HL-60 (cell line): Measurements from ENCODE around the gene SSTR1.

Experiments used
- DNase-seq, 2 experiments: peaks; one replicate each; pipeline ENCODE4 v3.0.0-alpha.2; 2010 to 2020; ENCODE audit warnings: low read depth in 1 of 2, low spot score in 1 of 2
- H3K27ac ChIP-seq: fragments of 250-450 bp; sonication (Bioruptor Pico); replicated peaks from 2 replicates; pipeline ENCODE4 v1.5.1; 2020; ENCODE audit warnings: mild to moderate bottlenecking, moderate library complexity
- H3K27me3 ChIP-seq: fragments of 250-450 bp; sonication (Bioruptor Pico); 2 replicates; pipeline ENCODE4 v1.5.1; 2021; ENCODE audit warnings: mild to moderate bottlenecking, moderate library complexity; ENCODE audit not compliant: insufficient read depth, poor library complexity, severe bottlenecking
- H3K4me3 ChIP-seq: replicated peaks from 2 replicates; pipeline ENCODE4 v1.5.1; 2011; ENCODE audit warnings: mild to moderate bottlenecking, control low read depth, low read length; ENCODE audit not compliant: insufficient read depth
- GABPA ChIP-seq: IDR thresholded peaks from 2 replicates; pipeline ENCODE4 v1.6.1; 2012; ENCODE audit warnings: low read depth
- POLR2AphosphoS5 ChIP-seq: IDR thresholded peaks from 2 replicates; pipeline ENCODE4 v1.6.1; 2012; ENCODE audit warnings: low read depth
- SPI1 ChIP-seq: IDR thresholded peaks from 2 replicates; pipeline ENCODE4 v1.6.1; 2012; ENCODE audit warnings: low read depth, mild to moderate bottlenecking, borderline replicate concordance
- TF ChIP-seq, protein P1 (sequence below): IDR thresholded peaks from 2 replicates; pipeline ENCODE4 v1.6.1; 2012; ENCODE audit warnings: low read depth; ENCODE audit not compliant: insufficient replicate concordance
- TF ChIP-seq, protein P2 (sequence below): IDR thresholded peaks from one replicate; pipeline ENCODE4 v1.5.1; 2011; ENCODE audit warnings: low read length, control low read depth, inconsistent platforms; ENCODE audit not compliant: insufficient read depth

Gene SSTR1

DNA sequence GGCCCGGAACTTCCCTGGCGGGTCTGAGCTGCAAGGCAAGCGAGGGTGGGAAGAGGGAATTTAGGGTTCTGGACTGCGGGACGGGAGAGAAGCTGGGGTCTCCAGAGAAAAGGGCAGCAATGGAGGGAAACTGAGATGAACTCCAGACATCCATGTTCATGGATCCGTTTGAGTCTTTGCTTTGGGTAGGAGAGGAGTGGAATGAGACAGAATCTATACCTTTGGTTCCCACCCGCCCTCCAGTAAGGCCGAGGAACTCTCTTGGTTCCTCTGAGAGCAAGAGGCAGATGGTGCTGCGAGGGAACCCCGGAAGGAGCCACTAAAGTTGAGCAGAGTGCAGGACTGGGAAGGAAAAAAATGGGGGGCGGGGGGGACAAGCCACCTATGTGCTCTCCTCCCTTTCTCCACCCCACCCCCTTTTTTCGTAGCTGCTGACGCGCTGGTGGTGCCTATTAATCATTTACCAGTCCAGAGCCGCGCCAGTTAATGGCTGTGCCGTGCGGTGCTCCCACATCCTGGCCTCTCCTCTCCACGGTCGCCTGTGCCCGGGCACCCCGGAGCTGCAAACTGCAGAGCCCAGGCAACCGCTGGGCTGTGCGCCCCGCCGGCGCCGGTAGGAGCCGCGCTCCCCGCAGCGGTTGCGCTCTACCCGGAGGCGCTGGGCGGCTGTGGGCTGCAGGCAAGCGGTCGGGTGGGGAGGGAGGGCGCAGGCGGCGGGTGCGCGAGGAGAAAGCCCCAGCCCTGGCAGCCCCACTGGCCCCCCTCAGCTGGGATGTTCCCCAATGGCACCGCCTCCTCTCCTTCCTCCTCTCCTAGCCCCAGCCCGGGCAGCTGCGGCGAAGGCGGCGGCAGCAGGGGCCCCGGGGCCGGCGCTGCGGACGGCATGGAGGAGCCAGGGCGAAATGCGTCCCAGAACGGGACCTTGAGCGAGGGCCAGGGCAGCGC is 1.2 kb downstream of the SSTR1 start:
- H3K4me3 ChIP-seq: no peak overlapping the region
- no peak overlapping the region for H3K27ac ChIP-seq
- TF ChIP-seq SPI1: no peak
- TF ChIP-seq POLR2AphosphoS5: no peak
- TF ChIP-seq, protein P1, sequence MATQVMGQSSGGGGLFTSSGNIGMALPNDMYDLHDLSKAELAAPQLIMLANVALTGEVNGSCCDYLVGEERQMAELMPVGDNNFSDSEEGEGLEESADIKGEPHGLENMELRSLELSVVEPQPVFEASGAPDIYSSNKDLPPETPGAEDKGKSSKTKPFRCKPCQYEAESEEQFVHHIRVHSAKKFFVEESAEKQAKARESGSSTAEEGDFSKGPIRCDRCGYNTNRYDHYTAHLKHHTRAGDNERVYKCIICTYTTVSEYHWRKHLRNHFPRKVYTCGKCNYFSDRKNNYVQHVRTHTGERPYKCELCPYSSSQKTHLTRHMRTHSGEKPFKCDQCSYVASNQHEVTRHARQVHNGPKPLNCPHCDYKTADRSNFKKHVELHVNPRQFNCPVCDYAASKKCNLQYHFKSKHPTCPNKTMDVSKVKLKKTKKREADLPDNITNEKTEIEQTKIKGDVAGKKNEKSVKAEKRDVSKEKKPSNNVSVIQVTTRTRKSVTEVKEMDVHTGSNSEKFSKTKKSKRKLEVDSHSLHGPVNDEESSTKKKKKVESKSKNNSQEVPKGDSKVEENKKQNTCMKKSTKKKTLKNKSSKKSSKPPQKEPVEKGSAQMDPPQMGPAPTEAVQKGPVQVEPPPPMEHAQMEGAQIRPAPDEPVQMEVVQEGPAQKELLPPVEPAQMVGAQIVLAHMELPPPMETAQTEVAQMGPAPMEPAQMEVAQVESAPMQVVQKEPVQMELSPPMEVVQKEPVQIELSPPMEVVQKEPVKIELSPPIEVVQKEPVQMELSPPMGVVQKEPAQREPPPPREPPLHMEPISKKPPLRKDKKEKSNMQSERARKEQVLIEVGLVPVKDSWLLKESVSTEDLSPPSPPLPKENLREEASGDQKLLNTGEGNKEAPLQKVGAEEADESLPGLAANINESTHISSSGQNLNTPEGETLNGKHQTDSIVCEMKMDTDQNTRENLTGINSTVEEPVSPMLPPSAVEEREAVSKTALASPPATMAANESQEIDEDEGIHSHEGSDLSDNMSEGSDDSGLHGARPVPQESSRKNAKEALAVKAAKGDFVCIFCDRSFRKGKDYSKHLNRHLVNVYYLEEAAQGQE: no peak
- TF ChIP-seq, protein P2, sequence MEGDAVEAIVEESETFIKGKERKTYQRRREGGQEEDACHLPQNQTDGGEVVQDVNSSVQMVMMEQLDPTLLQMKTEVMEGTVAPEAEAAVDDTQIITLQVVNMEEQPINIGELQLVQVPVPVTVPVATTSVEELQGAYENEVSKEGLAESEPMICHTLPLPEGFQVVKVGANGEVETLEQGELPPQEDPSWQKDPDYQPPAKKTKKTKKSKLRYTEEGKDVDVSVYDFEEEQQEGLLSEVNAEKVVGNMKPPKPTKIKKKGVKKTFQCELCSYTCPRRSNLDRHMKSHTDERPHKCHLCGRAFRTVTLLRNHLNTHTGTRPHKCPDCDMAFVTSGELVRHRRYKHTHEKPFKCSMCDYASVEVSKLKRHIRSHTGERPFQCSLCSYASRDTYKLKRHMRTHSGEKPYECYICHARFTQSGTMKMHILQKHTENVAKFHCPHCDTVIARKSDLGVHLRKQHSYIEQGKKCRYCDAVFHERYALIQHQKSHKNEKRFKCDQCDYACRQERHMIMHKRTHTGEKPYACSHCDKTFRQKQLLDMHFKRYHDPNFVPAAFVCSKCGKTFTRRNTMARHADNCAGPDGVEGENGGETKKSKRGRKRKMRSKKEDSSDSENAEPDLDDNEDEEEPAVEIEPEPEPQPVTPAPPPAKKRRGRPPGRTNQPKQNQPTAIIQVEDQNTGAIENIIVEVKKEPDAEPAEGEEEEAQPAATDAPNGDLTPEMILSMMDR: no peak
- TF ChIP-seq GABPA: no peak
- DNase-seq: no peak
- peaks cover 17% of the 10 kb centered on the region for H3K27me3 ChIP-seq

DNA sequence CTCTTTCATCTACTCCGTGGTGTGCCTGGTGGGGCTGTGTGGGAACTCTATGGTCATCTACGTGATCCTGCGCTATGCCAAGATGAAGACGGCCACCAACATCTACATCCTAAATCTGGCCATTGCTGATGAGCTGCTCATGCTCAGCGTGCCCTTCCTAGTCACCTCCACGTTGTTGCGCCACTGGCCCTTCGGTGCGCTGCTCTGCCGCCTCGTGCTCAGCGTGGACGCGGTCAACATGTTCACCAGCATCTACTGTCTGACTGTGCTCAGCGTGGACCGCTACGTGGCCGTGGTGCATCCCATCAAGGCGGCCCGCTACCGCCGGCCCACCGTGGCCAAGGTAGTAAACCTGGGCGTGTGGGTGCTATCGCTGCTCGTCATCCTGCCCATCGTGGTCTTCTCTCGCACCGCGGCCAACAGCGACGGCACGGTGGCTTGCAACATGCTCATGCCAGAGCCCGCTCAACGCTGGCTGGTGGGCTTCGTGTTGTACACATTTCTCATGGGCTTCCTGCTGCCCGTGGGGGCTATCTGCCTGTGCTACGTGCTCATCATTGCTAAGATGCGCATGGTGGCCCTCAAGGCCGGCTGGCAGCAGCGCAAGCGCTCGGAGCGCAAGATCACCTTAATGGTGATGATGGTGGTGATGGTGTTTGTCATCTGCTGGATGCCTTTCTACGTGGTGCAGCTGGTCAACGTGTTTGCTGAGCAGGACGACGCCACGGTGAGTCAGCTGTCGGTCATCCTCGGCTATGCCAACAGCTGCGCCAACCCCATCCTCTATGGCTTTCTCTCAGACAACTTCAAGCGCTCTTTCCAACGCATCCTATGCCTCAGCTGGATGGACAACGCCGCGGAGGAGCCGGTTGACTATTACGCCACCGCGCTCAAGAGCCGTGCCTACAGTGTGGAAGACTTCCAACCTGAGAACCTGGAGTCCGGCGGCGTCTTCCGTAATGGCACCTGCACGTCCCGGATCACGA is 2.2 kb downstream of the SSTR1 start:
- Histone ChIP-seq H3K27ac (no peak overlapping the region), H3K4me3 (no peak overlapping the region), H3K27me3 (peaks cover 17% of the 10 kb centered on the region)
- no peak for DNase-seq
- no peak for TF ChIP-seq POLR2AphosphoS5
- TF ChIP-seq, protein P2: no peak
- TF ChIP-seq SPI1: no peak
- no peak for TF ChIP-seq GABPA
- TF ChIP-seq, protein P1: no peak

DNA sequence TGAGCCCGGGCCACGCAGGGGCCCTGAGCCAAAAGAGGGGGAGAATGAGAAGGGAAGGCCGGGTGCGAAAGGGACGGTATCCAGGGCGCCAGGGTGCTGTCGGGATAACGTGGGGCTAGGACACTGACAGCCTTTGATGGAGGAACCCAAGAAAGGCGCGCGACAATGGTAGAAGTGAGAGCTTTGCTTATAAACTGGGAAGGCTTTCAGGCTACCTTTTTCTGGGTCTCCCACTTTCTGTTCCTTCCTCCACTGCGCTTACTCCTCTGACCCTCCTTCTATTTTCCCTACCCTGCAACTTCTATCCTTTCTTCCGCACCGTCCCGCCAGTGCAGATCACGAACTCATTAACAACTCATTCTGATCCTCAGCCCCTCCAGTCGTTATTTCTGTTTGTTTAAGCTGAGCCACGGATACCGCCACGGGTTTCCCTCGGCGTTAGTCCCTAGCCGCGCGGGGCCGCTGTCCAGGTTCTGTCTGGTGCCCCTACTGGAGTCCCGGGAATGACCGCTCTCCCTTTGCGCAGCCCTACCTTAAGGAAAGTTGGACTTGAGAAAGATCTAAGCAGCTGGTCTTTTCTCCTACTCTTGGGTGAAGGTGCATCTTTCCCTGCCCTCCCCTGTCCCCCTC is 3.0 kb downstream of the SSTR1 start:
- Histone ChIP-seq H3K27me3 (peaks cover 17% of the 10 kb centered on the region), H3K27ac (no peak overlapping the region), H3K4me3 (no peak overlapping the region)
- TF ChIP-seq GABPA: no peak
- TF ChIP-seq, protein P2: no peak
- TF ChIP-seq, protein P1: no peak
- no peak for TF ChIP-seq POLR2AphosphoS5
- no peak for TF ChIP-seq SPI1
- DNase-seq: no peak
